H1 (cell line): ENCODE measurements around the gene KCNMA1. TPM values are rescaled to one million over a fixed set of nuclear protein-coding genes. Genes with fewer than 3 reads are reported as not detected.

ENCODE experiments used
- CTCF ChIA-PET: fragments of 300-600 bp; sonication (Branson Sonifier 250); formaldehyde crosslinking; loops from one replicate; lab custom pipeline; 2021; ENCODE audit not compliant: partially characterized antibody; lab: Charles Lee
- POLR2A ChIA-PET: fragments of 300-600 bp; sonication (Branson Sonifier 250); formaldehyde crosslinking; loops from one replicate; lab custom pipeline; 2021; ENCODE audit warnings: inconsistent platforms; ENCODE audit not compliant: partially characterized antibody; lab: Charles Lee
- DNase-seq, 2 experiments: peaks; one replicate each; pipeline versions ENCODE4 v3.0.0 to v3.0.0-alpha.2; 2010 to 2022; ENCODE audit warnings: low spot score in 2 of 2, low read depth in 1 of 2, mixed read lengths in 1 of 2
- FAIRE-seq: peaks from 2 replicates; lab custom pipeline; 2011; peaks lifted over from hg19 to GRCh38; lab: Jason Lieb, UNC
- H2AFZ ChIP-seq: 2 replicates; pipeline ENCODE4 v1.8.1; 2012; ENCODE audit warnings: low read length, inconsistent platforms
- H2AK5ac ChIP-seq: 2 replicates; pipeline ENCODE4 v1.6.1; 2013; ENCODE audit warnings: low read depth, low read length
- H2BK120ac ChIP-seq: replicated peaks from 2 replicates; pipeline ENCODE3; 2013; ENCODE audit warnings: low read depth, low read length, inconsistent platforms
- H2BK12ac ChIP-seq: 2 replicates; pipeline ENCODE4 v1.6.1; 2013; ENCODE audit warnings: low read depth, low read length
- H2BK15ac ChIP-seq: 2 replicates; pipeline ENCODE4 v1.6.1; 2013; ENCODE audit warnings: low read length
- H2BK20ac ChIP-seq: 2 replicates; pipeline ENCODE4 v1.6.1; 2013; ENCODE audit warnings: low read length
- H2BK5ac ChIP-seq: 2 replicates; pipeline ENCODE4 v1.6.1; 2013; ENCODE audit warnings: low read depth, low read length
- H3K14ac ChIP-seq: 2 replicates; pipeline ENCODE4 v1.6.1; 2013; ENCODE audit warnings: inconsistent platforms; ENCODE audit not compliant: insufficient read length
- H3K18ac ChIP-seq: 2 replicates; pipeline ENCODE4 v1.6.1; 2013; ENCODE audit warnings: low read length; ENCODE audit errors: extremely low read depth
- H3K23ac ChIP-seq: 2 replicates; pipeline ENCODE4 v1.6.1; 2013; ENCODE audit warnings: inconsistent platforms; ENCODE audit not compliant: insufficient read length
- H3K23me2 ChIP-seq: 2 replicates; pipeline ENCODE4 v1.6.1; 2013; ENCODE audit warnings: low read depth, low read length
- H3K27ac ChIP-seq: 2 replicates; pipeline ENCODE4 v1.6.1; 2011; ENCODE audit warnings: low read depth, low read length, inconsistent platforms
- H3K27me3 ChIP-seq, 4 experiments: replicated peaks in 1 of 4; 1 replicate in 1 of 4; 2 replicates in 3 of 4; pipeline versions ENCODE4 v1.6.1 to v1.8.1; 2011 to 2013; ENCODE audit warnings: low read length in 3 of 4, mild to moderate bottlenecking in 3 of 4, inconsistent platforms in 2 of 4, mixed read lengths in 2 of 4, moderate library complexity in 1 of 4; ENCODE audit not compliant: control insufficient read depth in 3 of 4, insufficient read depth in 3 of 4; ENCODE audit errors: extremely low read depth in 1 of 4
- H3K36me3 ChIP-seq, 4 experiments: 2 replicates each; pipeline versions ENCODE4 v1.6.1 to v1.8.1; 2011 to 2013; ENCODE audit warnings: mild to moderate bottlenecking in 4 of 4, low read length in 3 of 4, moderate library complexity in 2 of 4, control low read depth in 1 of 4, inconsistent platforms in 1 of 4; ENCODE audit not compliant: insufficient read depth in 4 of 4, control insufficient read depth in 2 of 4
- H3K4ac ChIP-seq: replicated peaks from 2 replicates; pipeline ENCODE3; 2013; ENCODE audit warnings: low read length, low read depth, mixed read lengths, inconsistent platforms; ENCODE audit not compliant: insufficient read length
- H3K4me1 ChIP-seq, 4 experiments: replicated peaks in 1 of 4; 1 replicate in 1 of 4; 2 replicates in 3 of 4; pipeline versions ENCODE4 v1.6.1 to v1.8.1; 2011 to 2013; ENCODE audit warnings: low read length in 3 of 4, inconsistent platforms in 2 of 4, mixed read lengths in 1 of 4; ENCODE audit not compliant: insufficient read depth in 4 of 4, control insufficient read depth in 3 of 4
- H3K4me2 ChIP-seq, 2 experiments: 2 replicates each; pipeline versions ENCODE4 v1.6.1 to v1.8.1; 2011 to 2013; ENCODE audit warnings: low read depth in 2 of 2, low read length in 2 of 2, control low read depth in 1 of 2, inconsistent platforms in 1 of 2, mild to moderate bottlenecking in 1 of 2; ENCODE audit not compliant: insufficient read depth in 1 of 2
- H3K4me3 ChIP-seq, 4 experiments: fragments of 200-600, 300-600 bp in 1 of 4; sonication (generic), shearing (Covaris generic), sonication (Bioruptor Twin) in 1 of 4; 2 replicates each; pipeline versions ENCODE4 v1.5.1 to v1.8.1; 2011 to 2016; ENCODE audit warnings: low read length in 4 of 4, low read depth in 3 of 4, control low read depth in 2 of 4, inconsistent platforms in 2 of 4, mild to moderate bottlenecking in 2 of 4, mixed read lengths in 1 of 4, moderate library complexity in 1 of 4; ENCODE audit not compliant: insufficient read depth in 2 of 4; ENCODE audit errors: extremely low read depth in 1 of 4
- H3K56ac ChIP-seq: replicated peaks from 2 replicates; pipeline ENCODE3; 2013; ENCODE audit warnings: low read depth, mild to moderate bottlenecking, mixed read lengths, low read length, inconsistent platforms; ENCODE audit not compliant: insufficient read length
- H3K79me1 ChIP-seq: 2 replicates; pipeline ENCODE4 v1.6.1; 2013; ENCODE audit warnings: low read depth, low read length, control low read depth
- H3K79me2 ChIP-seq, 2 experiments: 2 replicates each; pipeline versions ENCODE4 v1.6.1 to v1.8.1; 2012 to 2013; ENCODE audit warnings: low read length in 2 of 2, mild to moderate bottlenecking in 2 of 2, inconsistent platforms in 1 of 2; ENCODE audit not compliant: insufficient read depth in 2 of 2, control insufficient read depth in 1 of 2
- H3K9ac ChIP-seq, 4 experiments: replicated peaks in 1 of 4; 1 replicate in 1 of 4; 2 replicates in 3 of 4; pipeline versions ENCODE4 v1.6.1 to v1.8.1; 2011 to 2013; ENCODE audit warnings: low read depth in 3 of 4, low read length in 3 of 4, control low read depth in 2 of 4, mild to moderate bottlenecking in 2 of 4, moderate library complexity in 2 of 4, inconsistent platforms in 1 of 4; ENCODE audit errors: extremely low read depth in 1 of 4
- H3K9me3 ChIP-seq, 2 experiments: 2 replicates each; pipeline versions ENCODE4 v1.6.1 to v1.8.1; 2012 to 2013; ENCODE audit warnings: mild to moderate bottlenecking in 2 of 2, moderate library complexity in 2 of 2, control low read depth in 1 of 2, inconsistent platforms in 1 of 2, low read depth in 1 of 2, low read length in 1 of 2, mixed read lengths in 1 of 2; ENCODE audit not compliant: insufficient read depth in 2 of 2
- H4K20me1 ChIP-seq, 2 experiments: replicated peaks in 1 of 2; 2 replicates each; pipeline versions ENCODE3 to v1.8.1; 2011 to 2013; ENCODE audit warnings: inconsistent platforms in 2 of 2, low read length in 2 of 2, mild to moderate bottlenecking in 1 of 2; ENCODE audit not compliant: insufficient read depth in 2 of 2, control insufficient read depth in 1 of 2
- H4K5ac ChIP-seq: 2 replicates; pipeline ENCODE4 v1.6.1; 2013; ENCODE audit warnings: low read length, low read depth, mixed read lengths, inconsistent platforms; ENCODE audit not compliant: insufficient read length
- H4K8ac ChIP-seq: 2 replicates; pipeline ENCODE4 v1.8.0; 2013; ENCODE audit warnings: mild to moderate bottlenecking, moderate library complexity, low read length, inconsistent platforms; ENCODE audit not compliant: insufficient read depth; ENCODE audit errors: extremely low read depth
- H4K91ac ChIP-seq: replicated peaks from 2 replicates; pipeline ENCODE3; 2013; ENCODE audit warnings: low read length, mixed read lengths, inconsistent platforms; ENCODE audit not compliant: insufficient read length
- ASH2L ChIP-seq: fragments of 200-600, 300-600 bp; sonication (generic); IDR thresholded peaks from one replicate; pipeline ENCODE4 v1.7.1; 2017; ENCODE audit warnings: low read length
- ATF3 ChIP-seq: IDR thresholded peaks from 2 replicates; pipeline ENCODE4 v1.6.1; 2011; ENCODE audit warnings: low read depth, mild to moderate bottlenecking, low read length; ENCODE audit not compliant: insufficient read depth
- CHD1 ChIP-seq: IDR thresholded peaks from 2 replicates; pipeline ENCODE4 v1.6.1; 2012; ENCODE audit warnings: low read depth, low read length, improper control_type of control experiment
- CTCF ChIP-seq, 3 experiments: IDR thresholded peaks; 1 replicate in 2 of 3; 2 replicates in 1 of 3; pipeline versions ENCODE4 v1.5.1 to v1.6.1; 2011; ENCODE audit warnings: low read length in 3 of 3, mild to moderate bottlenecking in 3 of 3, inconsistent platforms in 2 of 3, low read depth in 1 of 3, moderate library complexity in 1 of 3; ENCODE audit not compliant: insufficient read depth in 1 of 3; ENCODE audit errors: control extremely low read depth in 1 of 3
- EZH2 ChIP-seq: fragments of 200-600 bp; sonication (generic); IDR thresholded peaks from 2 replicates; pipeline ENCODE4 v1.7.1; 2012; ENCODE audit warnings: low read depth, mild to moderate bottlenecking, moderate library complexity, low read length, inconsistent platforms; ENCODE audit not compliant: severe bottlenecking
- JUN ChIP-seq: IDR thresholded peaks from 2 replicates; pipeline ENCODE4 v1.6.1; 2011; ENCODE audit warnings: low read depth, mild to moderate bottlenecking, improper control_type of control experiment, low read length
- RBBP5 ChIP-seq: IDR thresholded peaks from 2 replicates; pipeline ENCODE4 v1.7.1; 2012; ENCODE audit warnings: low read depth, mild to moderate bottlenecking, inconsistent platforms, low read length, moderate library complexity, borderline replicate concordance
- SIRT6 ChIP-seq: IDR thresholded peaks from one replicate; pipeline ENCODE4 v1.7.1; 2012; ENCODE audit warnings: low read length, inconsistent platforms
- SP1 ChIP-seq: IDR thresholded peaks from 2 replicates; pipeline ENCODE4 v1.6.1; 2011; ENCODE audit warnings: low read depth, low read length
- SRF ChIP-seq: IDR thresholded peaks from 2 replicates; pipeline ENCODE4 v1.6.1; 2011; ENCODE audit warnings: mild to moderate bottlenecking, low read depth, low read length, moderate library complexity
- ZNF274 ChIP-seq: IDR thresholded peaks from 2 replicates; pipeline ENCODE4 v1.7.0; 2012; ENCODE audit warnings: low read length, borderline replicate concordance; ENCODE audit errors: extremely low read depth
- WGBS, 2 experiments: shearing (Covaris generic) in 1 of 2; methylation state at CpG; one replicate each; pipeline versions ENCODE4 v1.1.6 to v1.1.7; 2013 to 2015; ENCODE audit warnings: low lambda C conversion rate in 2 of 2, mixed read lengths in 2 of 2, inconsistent platforms in 1 of 2, low coverage in 1 of 2, missing lambda C conversion rate in 1 of 2; ENCODE audit not compliant: insufficient replicate concordance in 2 of 2, insufficient coverage in 1 of 2, insufficient read length in 1 of 2; ENCODE audit errors: extremely low coverage in 1 of 2, missing lambda C conversion rate in 1 of 2; 5-methylcytosine and 5-hydroxymethylcytosine counted together
- polyA plus RNA-seq, 7 experiments: library from polyadenylated mRNA; depleted of rRNA in 3 of 7; stranded (reverse) in 5 of 7; unstranded in 2 of 7; fragments of >200 nt in 5 of 7; fragments of 200-250 nt in 2 of 7; gene quantifications; 1 replicate in 5 of 7; 2 replicates in 1 of 7; 4 replicates in 1 of 7; pipeline versions ENCODE4 v1.2.1 to v1.2.3, GENCODE V29; 2011 to 2013; ENCODE audit warnings: missing spikeins in 2 of 7, mixed read lengths in 2 of 7
- total RNA-seq: library from RNA; stranded (reverse); fragmentation: NEBNext Ultra II Directional; extraction: Animal tissue kit (Norgen Biotek cat#: 25700); gene quantifications from 2 replicates; pipeline ENCODE4 v1.2.1, GENCODE V29; 2021

The KCNMA1 gene
- total and polyA plus RNA-seq, 2 of the 8 experiments (the other 6 are each of a cell fraction or from before 2014, with no cell fraction given), result 10.2 to 11.1 TPM

- H3K4me1 ChIP-seq, result peaks cover 0 to 6% (median 3%) of the 10 kb centered on the region in 4 experiments; a peak in 4 of 7 replicates
- no peak overlapping the region for H2AFZ ChIP-seq
- H3K79me2 ChIP-seq, result no peaks in the 10 kb centered on the region
- H3K36me3 ChIP-seq, result no peaks in the 10 kb centered on the region
- H3K79me1 ChIP-seq, result no peaks in the 10 kb centered on the region
- H2BK5ac ChIP-seq, result no peak overlapping the region
- FAIRE-seq, result no peak
- no peak for DNase-seq
- H4K8ac ChIP-seq, result no peak overlapping the region
- H3K23me2 ChIP-seq, result no peaks in the 10 kb centered on the region; the same call in 1 of the 2 replicates
- no peak overlapping the region for H3K4me3 ChIP-seq
- H4K5ac ChIP-seq, result no peak overlapping the region
- no peak overlapping the region for H3K18ac ChIP-seq
- WGBS, 2 experiments, result 75% methylated on average over 1 of the region's 1 CpG; no CpG with 5 or more reads in 1 of the 2 experiments
- no peak overlapping the region for H2BK12ac ChIP-seq
- no peak overlapping the region for H3K27ac ChIP-seq
- no peaks in the 10 kb centered on the region for H3K9me3 ChIP-seq
- no peak overlapping the region for H2BK20ac ChIP-seq
- H3K27me3 ChIP-seq, result no peaks in the 10 kb centered on the region
- no peak overlapping the region for H2BK15ac ChIP-seq
- no peak overlapping the region for H3K9ac ChIP-seq
- no peak overlapping the region for H2BK120ac ChIP-seq
- H3K4me2 ChIP-seq, result no peak overlapping the region
- no peak overlapping the region for H3K56ac ChIP-seq
- H4K20me1 ChIP-seq, result no peaks in the 10 kb centered on the region
- H2AK5ac ChIP-seq, result no peak overlapping the region
- no peak overlapping the region for H4K91ac ChIP-seq
- no peak overlapping the region for H3K4ac ChIP-seq
- CTCF ChIA-PET, result interaction anchor here (0.6 to 1.7 kb wide), 3 partner anchors 10 to 61 kb away, joined by 3 to 8 read pairs (median 3); no protein-coding TSS in a partner anchor
- no peak overlapping the region for H3K23ac ChIP-seq
- POLR2A ChIA-PET, result interaction anchor here (1.1 kb wide), 1 partner anchor 14 kb away, joined by 3 read pairs; no protein-coding TSS in a partner anchor
- H3K14ac ChIP-seq, result no peak overlapping the region
- TF ChIP-seq JUN, result no peak
- no peak for TF ChIP-seq RBBP5
- no peak for TF ChIP-seq EZH2
- no peak for TF ChIP-seq ATF3
- no peak for TF ChIP-seq SP1
- no peak for TF ChIP-seq ZNF274
- no peak for TF ChIP-seq CHD1
- TF ChIP-seq CTCF (IDR thresholded peaks at IDR 0.05; ENCODE audit: control extremely low read depth in 1 of 3, insufficient read depth in 1 of 3, low read depth in 1 of 3, low read length in 3 of 3), result no peak
- no peak for TF ChIP-seq SRF
- no peak for TF ChIP-seq SIRT6
- TF ChIP-seq ASH2L, result no peak
Observed at GRCh38 chr10:77188000-77188395, 449.6 kb downstream of the KCNMA1 start.
